ENCODE results near the gene GPBAR1. TPM values are rescaled to one million over a fixed set of nuclear protein-coding genes. Genes with fewer than 3 reads are reported as not detected.

The GPBAR1 gene
- total and polyA plus RNA-seq, 2 experiments from 2014 or later = 0.44 TPM; not detected in 1

- DNase-seq (ENCODE audit: low spot score) (no peak), ATAC-seq (no peak)
- Histone ChIP-seq H3K4me2 (no peak overlapping the region), H3F3A (replicated peaks; ENCODE audit: low read depth) (no peaks in the 10 kb centered on the region), H2AFZ (no peak overlapping the region), H3K9me2 (ENCODE audit: insufficient read depth) (no peaks in the 10 kb centered on the region), H3K27ac (ENCODE audit: low read depth) (no peak overlapping the region), H3K4me3 (no peak overlapping the region), H4K20me1 (replicated peaks; ENCODE audit: insufficient read depth) (no peaks in the 10 kb centered on the region), H3K79me2 (replicated peaks; ENCODE audit: insufficient read depth) (no peaks in the 10 kb centered on the region), H3K4me1 (ENCODE audit: insufficient read depth) (peaks cover 22% of the 10 kb centered on the region), H3K36me3 (ENCODE audit: insufficient read depth) (no peaks in the 10 kb centered on the region), H3K27me3 (ENCODE audit: insufficient read depth) (peaks cover 4% of the 10 kb centered on the region; the same call in 1 of the 2 replicates)
- TF ChIP-seq, protein P1, sequence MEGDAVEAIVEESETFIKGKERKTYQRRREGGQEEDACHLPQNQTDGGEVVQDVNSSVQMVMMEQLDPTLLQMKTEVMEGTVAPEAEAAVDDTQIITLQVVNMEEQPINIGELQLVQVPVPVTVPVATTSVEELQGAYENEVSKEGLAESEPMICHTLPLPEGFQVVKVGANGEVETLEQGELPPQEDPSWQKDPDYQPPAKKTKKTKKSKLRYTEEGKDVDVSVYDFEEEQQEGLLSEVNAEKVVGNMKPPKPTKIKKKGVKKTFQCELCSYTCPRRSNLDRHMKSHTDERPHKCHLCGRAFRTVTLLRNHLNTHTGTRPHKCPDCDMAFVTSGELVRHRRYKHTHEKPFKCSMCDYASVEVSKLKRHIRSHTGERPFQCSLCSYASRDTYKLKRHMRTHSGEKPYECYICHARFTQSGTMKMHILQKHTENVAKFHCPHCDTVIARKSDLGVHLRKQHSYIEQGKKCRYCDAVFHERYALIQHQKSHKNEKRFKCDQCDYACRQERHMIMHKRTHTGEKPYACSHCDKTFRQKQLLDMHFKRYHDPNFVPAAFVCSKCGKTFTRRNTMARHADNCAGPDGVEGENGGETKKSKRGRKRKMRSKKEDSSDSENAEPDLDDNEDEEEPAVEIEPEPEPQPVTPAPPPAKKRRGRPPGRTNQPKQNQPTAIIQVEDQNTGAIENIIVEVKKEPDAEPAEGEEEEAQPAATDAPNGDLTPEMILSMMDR (conservative IDR thresholded peaks at IDR 0.05; ENCODE audit: low read depth in 2 of 2) = no peak
- TF ChIP-seq JUNB (IDR thresholded peaks at IDR 0.05; ENCODE audit: unreplicated experiment) (no peak), STAT1 (IDR thresholded peaks at IDR 0.05; ENCODE audit: unreplicated experiment) (no peak), CREB1 (CRISPR knock-in tag; IDR thresholded peaks at IDR 0.05; ENCODE audit: low read depth) (no peak), REST (IDR thresholded peaks at IDR 0.05; ENCODE audit: unreplicated experiment) (no peak), EZH2phosphoT487 (IDR thresholded peaks at IDR 0.05; ENCODE audit: unreplicated experiment) (no peak), ZNF462 (CRISPR knock-in tag; IDR thresholded peaks at IDR 0.05) (no peak), ZNF114 (CRISPR knock-in tag; IDR thresholded peaks at IDR 0.05) (no peak), POLR2AphosphoS5 (IDR thresholded peaks at IDR 0.05; ENCODE audit: low read depth) (no peak), EZH2 (IDR thresholded peaks at IDR 0.05; ENCODE audit: low read depth, unreplicated experiment) (no peak), ETS1 (IDR thresholded peaks at IDR 0.05) (no peak), NANOG (IDR thresholded peaks at IDR 0.05; ENCODE audit: borderline replicate concordance) (no peak)
- no peak overlapping the region for H3K4me3 Mint-ChIP-seq
- no peaks in the 10 kb centered on the region; the same call in 2 of the 3 replicates for H3K9me3 Mint-ChIP-seq
- peaks cover 16% of the 10 kb centered on the region for H3K27me3 Mint-ChIP-seq (ENCODE audit: insufficient read depth, low read depth, poor library complexity)
- no peaks in the 10 kb centered on the region for H3K36me3 Mint-ChIP-seq (ENCODE audit: low read depth)
- H3K27ac Mint-ChIP-seq = no peak overlapping the region
- peaks cover 34% of the 10 kb centered on the region for H3K4me1 Mint-ChIP-seq
Measured at GRCh38 chr2:218296200-218296599, 35.4 kb downstream of the GPBAR1 start.
